ENCODE measurements around the gene ZC3H11A.

ZC3H11A gene

GRCh38 chr1:203842559-203842876, 47.1 kb downstream of the ZC3H11A start:
- no peak for DNase-seq (ENCODE audit: low read depth)

GRCh38 chr1:203843435-203843834, 48.0 kb downstream of the ZC3H11A start:
- DNase-seq (ENCODE audit: low read depth): no peak
